GM23338 (cell line): Measurements from ENCODE around the gene SLC4A8. TPM values are rescaled to one million over a fixed set of nuclear protein-coding genes. Genes with fewer than 3 reads are reported as not detected.

ENCODE experiments used
- ATAC-seq: fragments of 200-7000 bp; cut with Tn5 transposase; 3 replicates; pipeline ENCODE4 v1.9.1; 2020
- DNase-seq: peaks from one replicate; pipeline ENCODE4 v3.0.0-alpha.2; 2015; ENCODE audit warnings: low spot score
- H2AFZ ChIP-seq: fragments of 200-600 bp; sonication (generic); 2 replicates; pipeline ENCODE4 v1.8.0; 2016; ENCODE audit warnings: antibody characterized with exemption, mild to moderate bottlenecking, moderate library complexity
- H3F3A ChIP-seq: fragments of 200-600 bp; sonication (generic); replicated peaks from 2 replicates; pipeline ENCODE4 v1.8.0; 2017; ENCODE audit warnings: antibody characterized with exemption, mixed run types, low read depth
- H3K27ac ChIP-seq: fragments of 200-600 bp; sonication (generic); 2 replicates; pipeline ENCODE4 v1.6.1; 2016; ENCODE audit warnings: low read depth
- H3K27me3 ChIP-seq: fragments of 200-600 bp; sonication (generic); 2 replicates; pipeline ENCODE4 v1.8.0; 2016; ENCODE audit warnings: mild to moderate bottlenecking, mixed run types, moderate library complexity; ENCODE audit not compliant: insufficient read depth
- H3K36me3 ChIP-seq: fragments of 200-600 bp; sonication (generic); 2 replicates; pipeline ENCODE4 v1.8.0; 2016; ENCODE audit warnings: mild to moderate bottlenecking; ENCODE audit not compliant: insufficient read depth
- H3K4me1 ChIP-seq: fragments of 200-600 bp; sonication (generic); 2 replicates; pipeline ENCODE4 v1.8.0; 2016; ENCODE audit warnings: mild to moderate bottlenecking, moderate library complexity; ENCODE audit not compliant: insufficient read depth
- H3K4me2 ChIP-seq: fragments of 200-600 bp; sonication (generic); 2 replicates; pipeline ENCODE4 v1.7.1; 2017; ENCODE audit warnings: mixed run types
- H3K4me3 ChIP-seq: fragments of 200-600 bp; sonication (generic); 2 replicates; pipeline ENCODE4 v1.6.1; 2016; ENCODE audit warnings: mixed run types
- H3K79me2 ChIP-seq: fragments of 200-600 bp; sonication (generic); replicated peaks from 2 replicates; pipeline ENCODE4 v1.8.0; 2017; ENCODE audit warnings: mild to moderate bottlenecking; ENCODE audit not compliant: insufficient read depth
- H3K9me2 ChIP-seq: fragments of 200-600 bp; sonication (generic); 2 replicates; pipeline ENCODE4 v1.8.0; 2017; ENCODE audit not compliant: insufficient read depth
- H4K20me1 ChIP-seq: fragments of 200-600 bp; sonication (generic); replicated peaks from 2 replicates; pipeline ENCODE4 v1.8.0; 2017; ENCODE audit warnings: mild to moderate bottlenecking; ENCODE audit not compliant: insufficient read depth
- H3K27ac Mint-ChIP-seq: 2 replicates; pipeline ENCODE4 v1.8.0; 2020; ENCODE audit warnings: inconsistent platforms, mild to moderate bottlenecking, moderate library complexity, mixed read lengths
- H3K27me3 Mint-ChIP-seq: 3 replicates; pipeline ENCODE4 v1.8.0; 2022; ENCODE audit warnings: low read depth, mild to moderate bottlenecking, moderate library complexity, mixed read lengths, inconsistent platforms; ENCODE audit not compliant: insufficient read depth, poor library complexity
- H3K36me3 Mint-ChIP-seq: 3 replicates; pipeline ENCODE4 v1.8.0; 2021; ENCODE audit warnings: low read depth, mild to moderate bottlenecking, inconsistent platforms, moderate library complexity, mixed read lengths
- H3K4me1 Mint-ChIP-seq: 3 replicates; pipeline ENCODE4 v1.8.0; 2020; ENCODE audit warnings: mild to moderate bottlenecking, inconsistent platforms, mixed read lengths
- H3K4me3 Mint-ChIP-seq: 3 replicates; pipeline ENCODE4 v1.8.0; 2021; ENCODE audit warnings: moderate library complexity, mild to moderate bottlenecking, inconsistent platforms, mixed read lengths
- H3K9me3 Mint-ChIP-seq: 3 replicates; pipeline ENCODE4 v1.8.0; 2020; ENCODE audit warnings: moderate library complexity, mild to moderate bottlenecking, inconsistent platforms, mixed read lengths
- CTCF ChIP-seq, 2 experiments: fragments of 200-600 bp in 1 of 2; sonication (generic) in 1 of 2; conservative IDR thresholded peaks; 2 replicates each; pipeline versions ENCODE4 v1.5.1 to v1.6.1; 2016 to 2017; ENCODE audit warnings: antibody characterized with exemption in 2 of 2, low read depth in 2 of 2, mild to moderate bottlenecking in 2 of 2, moderate library complexity in 1 of 2
- ETS1 ChIP-seq: IDR thresholded peaks from 2 replicates; pipeline ENCODE4 v1.6.1; 2016; ENCODE audit warnings: antibody characterized with exemption
- EZH2phosphoT487 ChIP-seq: fragments of 200-600 bp; sonication (generic); IDR thresholded peaks from one replicate; pipeline ENCODE4 v1.8.1; 2018; ENCODE audit warnings: antibody characterized with exemption; ENCODE audit not compliant: unreplicated experiment
- NANOG ChIP-seq: IDR thresholded peaks from 2 replicates; pipeline ENCODE4 v1.6.1; 2016; ENCODE audit warnings: antibody characterized with exemption, borderline replicate concordance
- POLR2AphosphoS5 ChIP-seq: IDR thresholded peaks from 2 replicates; pipeline ENCODE4 v1.6.1; 2016; ENCODE audit warnings: antibody characterized with exemption, low read depth
- STAT1 ChIP-seq: IDR thresholded peaks from one replicate; pipeline ENCODE4 v1.6.1; 2016; ENCODE audit warnings: antibody characterized with exemption; ENCODE audit not compliant: unreplicated experiment
- ZNF462 ChIP-seq: fragments of 250-450 bp; sonication (Bioruptor Pico); IDR thresholded peaks from 2 replicates; pipeline ENCODE4 v1.5.0; 2020; ENCODE audit warnings: mild to moderate bottlenecking, moderate library complexity
- polyA plus RNA-seq: library from polyadenylated mRNA; unstranded; fragments of >200 nt; fragmentation: Nextera tagmentation; extraction: Ambion mirVana; gene quantifications from 2 replicates; pipeline ENCODE4 v1.2.1, GENCODE V29; 2016
- total RNA-seq: library from RNA; depleted of rRNA; stranded (reverse); fragments of >200 nt; shearing (Covaris generic); gene quantifications from 2 replicates; pipeline ENCODE4 v1.2.3, GENCODE V29; 2014
- TF ChIP-seq, protein P1 (sequence below): IDR thresholded peaks from one replicate; pipeline ENCODE4 v1.6.1; 2018; ENCODE audit warnings: antibody characterized with exemption; ENCODE audit not compliant: unreplicated experiment

The SLC4A8 gene
- total and polyA plus RNA-seq, 2 experiments from 2014 or later = 7.6 to 9.2 TPM

DNA sequence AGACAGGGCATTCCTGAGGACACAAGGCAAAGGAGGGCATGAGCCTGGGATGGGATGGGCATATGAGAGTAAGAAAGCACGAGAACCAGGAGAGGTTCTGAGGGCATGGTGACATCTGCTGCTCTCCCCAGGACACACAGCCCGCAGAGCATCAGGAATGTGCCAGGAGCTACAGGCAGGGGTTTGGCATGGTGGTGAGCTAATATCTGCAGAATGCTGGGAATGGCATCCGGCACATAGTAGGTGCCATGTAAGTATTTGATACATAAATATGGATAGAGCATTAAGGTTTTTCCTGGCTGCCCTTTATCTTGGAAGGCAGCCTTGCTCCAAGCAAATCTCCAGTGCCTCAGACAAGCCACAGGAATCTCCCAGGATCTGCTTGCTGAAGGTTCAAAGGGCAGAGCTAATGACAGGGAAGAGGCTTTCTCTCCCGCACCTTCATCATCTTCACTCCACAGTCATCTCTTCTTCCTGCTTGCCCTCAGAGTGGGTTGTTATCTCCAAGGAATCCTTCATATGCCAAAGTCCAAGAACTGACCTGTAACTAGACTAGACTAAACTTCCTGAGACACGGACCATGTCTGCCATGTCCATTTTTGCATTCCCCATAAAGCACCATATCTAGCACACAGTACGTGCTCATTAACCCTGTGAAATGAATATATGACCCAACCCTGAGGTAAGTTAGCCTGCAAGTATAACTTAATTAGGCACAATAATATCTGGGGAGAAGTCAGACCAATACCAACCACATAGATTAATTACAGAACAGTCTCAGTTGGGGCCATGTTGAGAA is 104.4 kb downstream of the SLC4A8 start:
- H3K4me3 ChIP-seq = no peak overlapping the region
- H3K9me2 ChIP-seq = no peaks in the 10 kb centered on the region
- Mint-ChIP-seq H3K27ac (no peak overlapping the region), H3K27me3 (peaks cover 2% of the 10 kb centered on the region), H3K36me3 (no peaks in the 10 kb centered on the region), H3K4me3 (no peak overlapping the region), H3K9me3 (no peaks in the 10 kb centered on the region), H3K4me1 (peaks cover 14% of the 10 kb centered on the region)
- H2AFZ ChIP-seq = no peak overlapping the region
- peak; percentile 7 for DNase-seq
- no peaks in the 10 kb centered on the region for H3K27me3 ChIP-seq
- H4K20me1 ChIP-seq = no peaks in the 10 kb centered on the region
- no peaks in the 10 kb centered on the region for H3K36me3 ChIP-seq
- ATAC-seq = no peak
- no peaks in the 10 kb centered on the region for H3K79me2 ChIP-seq
- H3K4me1 ChIP-seq = peaks cover 5% of the 10 kb centered on the region
- no peak overlapping the region for H3K4me2 ChIP-seq
- TF ChIP-seq ZNF462 (CRISPR knock-in tag) = no peak
- 0 out of 4 replicates have a peak, but pooled peaks of 1 of the 2 experiments have one; percentile 14 for TF ChIP-seq CTCF (conservative IDR thresholded peaks at IDR 0.05; ENCODE audit: low read depth in 2 of 2)
- H3K27ac ChIP-seq = no peak overlapping the region
- H3F3A ChIP-seq = no peaks in the 10 kb centered on the region

- H3K79me2 ChIP-seq = no peaks in the 10 kb centered on the region
- ATAC-seq (no peak), DNase-seq (peak; percentile 13)
- H3K36me3 ChIP-seq = no peaks in the 10 kb centered on the region
- H3K36me3 Mint-ChIP-seq = no peaks in the 10 kb centered on the region
- no peak overlapping the region for H3K4me3 ChIP-seq
- H3K4me1 ChIP-seq = peaks cover 5% of the 10 kb centered on the region
- no peak overlapping the region for H3K4me3 Mint-ChIP-seq
- H3K27me3 Mint-ChIP-seq = peaks cover 5% of the 10 kb centered on the region
- peaks cover 18% of the 10 kb centered on the region for H3K4me1 Mint-ChIP-seq
- no peak overlapping the region for H3K27ac Mint-ChIP-seq
- H3K9me3 Mint-ChIP-seq = no peaks in the 10 kb centered on the region
- no peaks in the 10 kb centered on the region for H3F3A ChIP-seq
- no peak overlapping the region for H3K4me2 ChIP-seq
- H3K27ac ChIP-seq = no peak overlapping the region
- H3K9me2 ChIP-seq = no peaks in the 10 kb centered on the region
- no peaks in the 10 kb centered on the region for H3K27me3 ChIP-seq
- H2AFZ ChIP-seq = no peak overlapping the region
- no peaks in the 10 kb centered on the region for H4K20me1 ChIP-seq
- TF ChIP-seq, protein P1, sequence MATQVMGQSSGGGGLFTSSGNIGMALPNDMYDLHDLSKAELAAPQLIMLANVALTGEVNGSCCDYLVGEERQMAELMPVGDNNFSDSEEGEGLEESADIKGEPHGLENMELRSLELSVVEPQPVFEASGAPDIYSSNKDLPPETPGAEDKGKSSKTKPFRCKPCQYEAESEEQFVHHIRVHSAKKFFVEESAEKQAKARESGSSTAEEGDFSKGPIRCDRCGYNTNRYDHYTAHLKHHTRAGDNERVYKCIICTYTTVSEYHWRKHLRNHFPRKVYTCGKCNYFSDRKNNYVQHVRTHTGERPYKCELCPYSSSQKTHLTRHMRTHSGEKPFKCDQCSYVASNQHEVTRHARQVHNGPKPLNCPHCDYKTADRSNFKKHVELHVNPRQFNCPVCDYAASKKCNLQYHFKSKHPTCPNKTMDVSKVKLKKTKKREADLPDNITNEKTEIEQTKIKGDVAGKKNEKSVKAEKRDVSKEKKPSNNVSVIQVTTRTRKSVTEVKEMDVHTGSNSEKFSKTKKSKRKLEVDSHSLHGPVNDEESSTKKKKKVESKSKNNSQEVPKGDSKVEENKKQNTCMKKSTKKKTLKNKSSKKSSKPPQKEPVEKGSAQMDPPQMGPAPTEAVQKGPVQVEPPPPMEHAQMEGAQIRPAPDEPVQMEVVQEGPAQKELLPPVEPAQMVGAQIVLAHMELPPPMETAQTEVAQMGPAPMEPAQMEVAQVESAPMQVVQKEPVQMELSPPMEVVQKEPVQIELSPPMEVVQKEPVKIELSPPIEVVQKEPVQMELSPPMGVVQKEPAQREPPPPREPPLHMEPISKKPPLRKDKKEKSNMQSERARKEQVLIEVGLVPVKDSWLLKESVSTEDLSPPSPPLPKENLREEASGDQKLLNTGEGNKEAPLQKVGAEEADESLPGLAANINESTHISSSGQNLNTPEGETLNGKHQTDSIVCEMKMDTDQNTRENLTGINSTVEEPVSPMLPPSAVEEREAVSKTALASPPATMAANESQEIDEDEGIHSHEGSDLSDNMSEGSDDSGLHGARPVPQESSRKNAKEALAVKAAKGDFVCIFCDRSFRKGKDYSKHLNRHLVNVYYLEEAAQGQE = no peak
- TF ChIP-seq POLR2AphosphoS5 (no peak), NANOG (no peak), EZH2phosphoT487 (no peak), ETS1 (no peak), STAT1 (no peak)
Measured at GRCh38 chr12:51529651-51529970, 105.0 kb downstream of the SLC4A8 start.
